Endodermal cell (in vitro differentiated cells): ENCODE results near the gene HLA-B. TPM values are rescaled to one million over a fixed set of nuclear protein-coding genes. Genes with fewer than 3 reads are reported as not detected.
"Not testable (repeated sequence)": the region's sequence is repeated elsewhere in the genome, so short reads cannot be mapped to it uniquely, and the experiment has no call there.

Experiments used
- DNase-seq: peaks from one replicate; pipeline ENCODE4 v3.0.0-alpha.2; 2017
- H3K27ac ChIP-seq: 2 replicates; pipeline ENCODE4 v1.5.1; 2013; ENCODE audit warnings: mild to moderate bottlenecking, low read depth, low read length, moderate library complexity
- H3K27me3 ChIP-seq: 2 replicates; pipeline ENCODE4 v1.6.1; 2013; ENCODE audit warnings: mild to moderate bottlenecking, low read length, moderate library complexity; ENCODE audit not compliant: insufficient read depth, control insufficient read depth, poor library complexity, severe bottlenecking
- H3K36me3 ChIP-seq: 2 replicates; pipeline ENCODE4 v1.7.0; 2013; ENCODE audit warnings: mild to moderate bottlenecking, low read length, moderate library complexity; ENCODE audit not compliant: control insufficient read depth, insufficient read depth
- H3K4me1 ChIP-seq: one replicate; pipeline ENCODE4 v1.7.0; 2013; ENCODE audit warnings: low read length; ENCODE audit not compliant: control insufficient read depth, insufficient read depth
- H3K4me3 ChIP-seq: 2 replicates; pipeline ENCODE4 v1.5.1; 2013; ENCODE audit warnings: mild to moderate bottlenecking, low read length, moderate library complexity
- H3K9ac ChIP-seq: 2 replicates; pipeline ENCODE4 v1.6.1; 2013; ENCODE audit warnings: mild to moderate bottlenecking, low read length, moderate library complexity; ENCODE audit not compliant: poor library complexity, severe bottlenecking; ENCODE audit errors: extremely low read depth
- H3K9me3 ChIP-seq: 2 replicates; pipeline ENCODE4 v1.6.1; 2013; ENCODE audit warnings: mild to moderate bottlenecking, low read length, moderate library complexity; ENCODE audit not compliant: control insufficient read depth
- H3K27ac Mint-ChIP-seq: 2 replicates; pipeline ENCODE4 v1.8.0; 2020; ENCODE audit warnings: mixed read lengths
- H3K27me3 Mint-ChIP-seq: 2 replicates; pipeline ENCODE4 v1.8.0; 2021; ENCODE audit warnings: mild to moderate bottlenecking, mixed read lengths; ENCODE audit not compliant: insufficient read depth
- H3K36me3 Mint-ChIP-seq: 2 replicates; pipeline ENCODE4 v1.8.0; 2020; ENCODE audit warnings: low read depth, mixed read lengths
- H3K4me1 Mint-ChIP-seq: 2 replicates; pipeline ENCODE4 v1.8.0; 2020; ENCODE audit warnings: mixed read lengths
- H3K4me3 Mint-ChIP-seq: 2 replicates; pipeline ENCODE4 v1.8.0; 2020; ENCODE audit warnings: mild to moderate bottlenecking, moderate library complexity, mixed read lengths
- H3K9me3 Mint-ChIP-seq: 2 replicates; pipeline ENCODE4 v1.8.0; 2020; ENCODE audit warnings: mild to moderate bottlenecking, mixed read lengths
- WGBS, 2 experiments: methylation state at CpG; one replicate each; pipeline versions ENCODE4 v1.1.5 to v1.1.7; 2013; ENCODE audit warnings: missing lambda C conversion rate in 2 of 2, mixed read lengths in 1 of 2; ENCODE audit not compliant: insufficient coverage in 1 of 2, insufficient read length in 1 of 2; 5-methylcytosine and 5-hydroxymethylcytosine counted together
- total RNA-seq, 2 donors: library from RNA; stranded (reverse); fragmentation: NEBNext Ultra II Directional in 1 of 2; extraction: Animal tissue kit (Norgen Biotek cat#: 25700) in 1 of 2; gene quantifications; 2 replicates in 1 of 2; 3 replicates in 1 of 2; pipeline ENCODE4 v1.2.1, GENCODE V29; 2021
- TF ChIP-seq, protein P1 (sequence below): fragments of 200-600 bp; sonication (generic); conservative IDR thresholded peaks from 2 replicates; pipeline ENCODE4 v1.5.0; 2021; ENCODE audit warnings: antibody characterized with exemption, mild to moderate bottlenecking

The HLA-B gene
- total RNA-seq, 2 donors from 2014 or later: 194 to 1,067 TPM

DNA sequence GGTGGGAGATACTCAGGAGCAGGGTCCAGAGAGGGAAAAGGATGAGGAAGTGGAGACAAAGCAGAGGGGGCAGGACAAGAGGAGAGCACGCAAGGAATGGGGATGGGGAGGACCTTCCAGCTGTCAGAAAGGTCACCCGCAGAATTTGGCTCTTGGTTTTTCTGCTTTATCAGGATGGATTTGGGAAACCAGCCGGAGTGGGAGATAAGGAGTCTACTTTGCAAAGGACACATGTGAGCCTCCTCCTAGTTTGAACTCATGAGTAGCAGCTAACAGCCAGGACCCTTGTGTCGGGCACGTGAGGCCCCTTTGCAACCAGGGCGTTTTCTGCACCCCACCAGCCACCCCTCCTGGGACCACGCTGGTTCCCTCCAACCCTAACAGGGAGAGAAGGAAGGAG is 38.9 kb upstream of the HLA-B start:
- Histone ChIP-seq H3K4me1 (no peaks in the 10 kb centered on the region), H3K9me3 (peaks cover 33% of the 10 kb centered on the region), H3K9ac (no peak overlapping the region), H3K4me3 (no peak overlapping the region), H3K36me3 (no peaks in the 10 kb centered on the region), H3K27ac (no peak overlapping the region), H3K27me3 (peaks cover 14% of the 10 kb centered on the region)
- WGBS, 2 experiments: 90 to 91% methylated on average over 3 to 7 of the region's 7 CpGs
- TF ChIP-seq, protein P1, sequence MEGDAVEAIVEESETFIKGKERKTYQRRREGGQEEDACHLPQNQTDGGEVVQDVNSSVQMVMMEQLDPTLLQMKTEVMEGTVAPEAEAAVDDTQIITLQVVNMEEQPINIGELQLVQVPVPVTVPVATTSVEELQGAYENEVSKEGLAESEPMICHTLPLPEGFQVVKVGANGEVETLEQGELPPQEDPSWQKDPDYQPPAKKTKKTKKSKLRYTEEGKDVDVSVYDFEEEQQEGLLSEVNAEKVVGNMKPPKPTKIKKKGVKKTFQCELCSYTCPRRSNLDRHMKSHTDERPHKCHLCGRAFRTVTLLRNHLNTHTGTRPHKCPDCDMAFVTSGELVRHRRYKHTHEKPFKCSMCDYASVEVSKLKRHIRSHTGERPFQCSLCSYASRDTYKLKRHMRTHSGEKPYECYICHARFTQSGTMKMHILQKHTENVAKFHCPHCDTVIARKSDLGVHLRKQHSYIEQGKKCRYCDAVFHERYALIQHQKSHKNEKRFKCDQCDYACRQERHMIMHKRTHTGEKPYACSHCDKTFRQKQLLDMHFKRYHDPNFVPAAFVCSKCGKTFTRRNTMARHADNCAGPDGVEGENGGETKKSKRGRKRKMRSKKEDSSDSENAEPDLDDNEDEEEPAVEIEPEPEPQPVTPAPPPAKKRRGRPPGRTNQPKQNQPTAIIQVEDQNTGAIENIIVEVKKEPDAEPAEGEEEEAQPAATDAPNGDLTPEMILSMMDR: no peak
- DNase-seq: no peak
- Mint-ChIP-seq H3K36me3 (peaks cover 5% of the 10 kb centered on the region), H3K4me3 (no peak overlapping the region), H3K9me3 (peaks cover 28% of the 10 kb centered on the region), H3K4me1 (peaks cover 10% of the 10 kb centered on the region), H3K27ac (no peak overlapping the region), H3K27me3 (peaks cover 13% of the 10 kb centered on the region)

DNA sequence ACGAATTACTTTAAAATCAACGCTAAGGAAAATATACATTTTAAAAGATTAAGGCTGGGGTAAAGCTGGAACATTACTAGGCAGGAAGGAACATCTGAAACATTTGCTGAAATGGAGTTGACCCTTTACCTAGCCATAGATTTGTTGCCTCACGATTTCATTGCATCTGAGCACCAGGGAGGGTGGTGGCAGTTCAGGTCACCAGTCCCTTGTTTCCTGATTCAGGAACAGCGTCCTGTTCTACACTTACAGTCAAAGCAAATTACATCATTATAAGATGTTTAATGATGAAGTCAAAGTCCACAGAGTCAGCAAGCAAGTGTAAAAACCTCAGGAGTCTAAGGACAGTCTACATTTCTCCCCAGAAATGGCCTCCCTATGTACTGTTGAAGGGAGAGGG is 37.4 kb upstream of the HLA-B start:
- no peak overlapping the region for H3K9ac ChIP-seq
- H3K27me3 ChIP-seq: no peaks in the 10 kb centered on the region
- H3K4me3 ChIP-seq: no peak overlapping the region
- H3K27ac ChIP-seq: no peak overlapping the region
- 80 to 91% methylated on average over 1 to 4 of the region's 4 CpGs for WGBS, 2 experiments
- H3K36me3 ChIP-seq: no peaks in the 10 kb centered on the region
- peaks cover 27% of the 10 kb centered on the region for H3K9me3 ChIP-seq
- no peak overlapping the region for H3K4me3 Mint-ChIP-seq
- peaks cover 6% of the 10 kb centered on the region for H3K4me1 Mint-ChIP-seq
- no peak for DNase-seq
- no peak overlapping the region for H3K27ac Mint-ChIP-seq
- peaks cover 2% of the 10 kb centered on the region for H3K27me3 Mint-ChIP-seq
- H3K4me1 ChIP-seq: no peaks in the 10 kb centered on the region
- TF ChIP-seq, protein P1: no peak
- H3K36me3 Mint-ChIP-seq: peaks cover 3% of the 10 kb centered on the region
- peaks cover 24% of the 10 kb centered on the region for H3K9me3 Mint-ChIP-seq

GRCh38 chr6:31393932-31394331 is 37.0 kb upstream of the HLA-B start:
- H3K27me3 Mint-ChIP-seq: no peaks in the 10 kb centered on the region
- Histone ChIP-seq H3K4me1 (no peaks in the 10 kb centered on the region), H3K36me3 (no peaks in the 10 kb centered on the region), H3K27ac (no peak overlapping the region), H3K9ac (no peak overlapping the region), H3K4me3 (no peak overlapping the region), H3K9me3 (peaks cover 23% of the 10 kb centered on the region), H3K27me3 (no peaks in the 10 kb centered on the region)
- 40 to 69% methylated on average over 5 of the region's 5 CpGs for WGBS, 2 experiments
- DNase-seq: no peak
- peaks cover 21% of the 10 kb centered on the region for H3K9me3 Mint-ChIP-seq
- H3K27ac Mint-ChIP-seq: no peak overlapping the region
- no peak overlapping the region for H3K4me3 Mint-ChIP-seq
- TF ChIP-seq, protein P1: no peak
- H3K36me3 Mint-ChIP-seq: peaks cover 3% of the 10 kb centered on the region
- H3K4me1 Mint-ChIP-seq: peaks cover 6% of the 10 kb centered on the region

DNA sequence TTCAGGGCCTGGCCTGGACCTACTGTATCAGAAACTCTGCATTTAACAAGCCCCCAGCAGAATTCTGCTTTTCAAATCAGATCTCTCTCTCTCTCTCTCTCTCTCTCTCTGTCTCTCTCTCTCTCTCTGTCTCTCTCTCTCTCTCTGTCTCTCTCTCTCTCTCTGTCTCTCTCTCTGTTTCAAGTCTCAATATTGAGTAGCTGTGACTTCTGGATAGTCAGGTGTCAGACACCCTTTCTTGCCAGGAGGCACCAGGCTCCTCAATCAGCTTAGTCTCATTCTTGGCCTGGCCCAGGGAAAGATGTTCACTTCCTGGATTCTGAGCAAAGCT is 32.8 kb upstream of the HLA-B start:
- H3K9me3 Mint-ChIP-seq, H3K36me3 Mint-ChIP-seq, H3K27me3 ChIP-seq, H3K9me3 ChIP-seq, H3K27ac Mint-ChIP-seq, DNase-seq, H3K4me3 Mint-ChIP-seq, H3K27me3 Mint-ChIP-seq, H3K9ac ChIP-seq, H3K4me1 Mint-ChIP-seq, H3K4me3 ChIP-seq, H3K27ac ChIP-seq, H3K36me3 ChIP-seq, H3K4me1 ChIP-seq: not testable (repeated sequence)

DNA sequence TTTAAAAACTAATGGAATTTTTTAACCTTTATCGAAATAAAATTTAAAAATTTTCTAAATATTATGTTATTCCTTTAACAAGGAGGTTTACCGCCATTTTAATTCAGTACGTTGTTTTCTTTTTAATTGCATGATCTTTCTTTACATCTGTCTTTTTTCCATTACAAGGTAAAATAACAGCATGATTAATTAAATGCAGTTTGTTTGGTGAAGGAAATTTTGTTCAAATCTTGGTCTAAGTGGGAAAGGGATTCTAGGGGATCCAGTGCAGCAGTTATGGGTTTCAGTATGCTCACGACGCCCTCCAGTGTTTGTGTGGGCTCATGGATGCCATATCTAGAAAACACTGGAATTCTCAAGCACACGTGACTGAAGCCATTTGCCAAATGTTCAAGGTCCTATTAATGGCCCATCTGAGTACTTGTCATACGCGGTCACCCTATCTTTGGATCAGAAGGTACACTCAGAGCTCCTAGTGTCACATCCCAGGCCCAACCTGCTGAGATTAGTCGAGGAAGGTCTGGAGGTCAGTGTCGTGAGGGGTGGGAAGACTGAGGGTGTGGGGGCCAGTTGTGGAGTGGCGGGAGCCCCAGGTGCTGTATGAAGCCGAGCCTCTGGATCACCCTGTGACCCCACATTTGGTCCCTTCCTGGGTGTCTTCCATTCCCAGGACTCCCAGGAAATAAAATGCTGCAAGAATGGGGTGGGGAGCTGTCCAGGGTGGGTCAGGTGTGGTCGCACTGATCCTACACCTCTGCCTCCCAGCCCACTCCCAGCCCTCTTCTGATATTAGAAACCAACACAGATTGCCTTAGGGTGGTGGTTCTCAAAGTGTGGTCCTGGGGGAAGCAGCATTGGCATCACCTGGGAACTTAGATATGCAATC is 32.2 kb upstream of the HLA-B start:
- H3K4me1 Mint-ChIP-seq: not testable (repeated sequence)

More for the DNA sequence above, 32.2 kb upstream of the HLA-B start:
- not testable (repeated sequence) for H3K9me3 ChIP-seq, H3K27ac Mint-ChIP-seq, H3K27ac ChIP-seq, H3K4me1 ChIP-seq, H3K4me3 Mint-ChIP-seq, H3K9me3 Mint-ChIP-seq, H3K9ac ChIP-seq, H3K36me3 Mint-ChIP-seq, H3K36me3 ChIP-seq, H3K27me3 ChIP-seq, DNase-seq, H3K4me3 ChIP-seq, H3K27me3 Mint-ChIP-seq
- no CpG with 5 or more reads among the region's 13 CpGs for WGBS, 2 experiments
